ENCODE data around the gene SDK1.

GRCh38 chr7:3733541-3734140, 432.6 kb downstream of the SDK1 start:
- TF ChIP-seq EZH2phosphoT487 (IDR thresholded peaks at IDR 0.05; ENCODE audit: insufficient read depth, low read depth) (no peak), EZH2 (IDR thresholded peaks at IDR 0.05; ENCODE audit: insufficient read depth, poor library complexity, severe bottlenecking) (no peak)

Data from GM23248 (cell line).